Esophagus squamous epithelium (tissue), 5 donors: ENCODE results near the gene MGA. TPM values are rescaled to one million over a fixed set of nuclear protein-coding genes. Genes with fewer than 3 reads are reported as not detected.
"Not testable (repeated sequence)": the region's sequence is repeated elsewhere in the genome, so short reads cannot be mapped to it uniquely, and the experiment has no call there.

Experiments used
- DNase-seq: peaks from one replicate; lab custom pipeline; 2025; lab: John Stamatoyannopoulos, UW
- H3K27ac ChIP-seq, 4 donors: fragments of 200-600 bp; sonication (generic); one replicate each; pipeline ENCODE4 v1.5.1; 2016 to 2019; ENCODE audit warnings: mild to moderate bottlenecking in 1 of 4
- H3K27me3 ChIP-seq, 4 donors: fragments of 200-600 bp; sonication (generic); 1 replicate in 3 of 4; 2 replicates in 1 of 4; pipeline versions ENCODE4 v1.5.1 to v1.6.0; 2017 to 2021; ENCODE audit warnings: antibody characterized with exemption in 1 of 4
- H3K36me3 ChIP-seq, 3 donors: fragments of 200-600 bp; sonication (generic); one replicate each; pipeline ENCODE4 v1.5.1; 2016 to 2019
- H3K4me1 ChIP-seq, 3 donors: fragments of 200-600 bp; sonication (generic); one replicate each; pipeline ENCODE4 v1.5.1; 2017 to 2019
- H3K4me3 ChIP-seq, 4 donors: fragments of 200-600 bp; sonication (generic); 1 replicate in 3 of 4; 2 replicates in 1 of 4; pipeline ENCODE4 v1.5.1; 2016 to 2019; ENCODE audit warnings: mild to moderate bottlenecking in 2 of 4, moderate library complexity in 1 of 4
- H3K9me3 ChIP-seq, 3 donors: fragments of 200-600 bp; sonication (generic); one replicate each; pipeline ENCODE4 v1.5.1; 2016 to 2019
- CTCF ChIP-seq, 6 experiments: fragments of 450-650 bp in 4 of 6; fragments of 200-600 bp in 2 of 6; sonication (generic) in 2 of 6; IDR thresholded peaks; one replicate each; pipeline ENCODE4 v1.5.1; 2016 to 2019; ENCODE audit warnings: antibody characterized with exemption in 6 of 6, mild to moderate bottlenecking in 4 of 6, moderate library complexity in 4 of 6
- POLR2A ChIP-seq, 4 donors: fragments of 450-650 bp; IDR thresholded peaks; one replicate each; pipeline ENCODE4 v1.6.1; 2017; ENCODE audit warnings: antibody characterized with exemption in 4 of 4, mild to moderate bottlenecking in 4 of 4, moderate library complexity in 3 of 4
- WGBS, 2 donors: methylation state at CpG; one replicate each; pipeline ENCODE4 v1.1.5; 2018; 5-methylcytosine and 5-hydroxymethylcytosine counted together
- intact Hi-C: fragments of 100-400 bp; cut with DNase I; formaldehyde crosslinking; loops from one replicate; pipeline ENCODE4 v1.15.0; 2022
- total RNA-seq, 4 donors: library from RNA; depleted of rRNA; stranded (reverse); fragments of >200 nt; gene quantifications; one replicate each; pipeline ENCODE4 v1.1.0, GENCODE V29; 2016
- donor health status: DM: yes; HTN: yes; CAD: no.

Gene MGA
- total RNA-seq, 4 donors from 2014 or later: 12.9 to 37.4 (median 15.1) TPM

GRCh38 chr15:41716864-41717263 is 56.7 kb downstream of the MGA start:
- H3K27ac ChIP-seq: no peak overlapping the region
- no peaks in the 10 kb centered on the region for H3K27me3 ChIP-seq
- no peak overlapping the region for H3K4me3 ChIP-seq
- no peaks in the 10 kb centered on the region for H3K4me1 ChIP-seq
- TF ChIP-seq CTCF (IDR thresholded peaks at IDR 0.05): no peak
- TF ChIP-seq POLR2A (IDR thresholded peaks at IDR 0.05): no peak
- H3K36me3 ChIP-seq: peaks cover 0 to 33% (median 0%) of the 10 kb centered on the region in 3 donors
- H3K9me3 ChIP-seq: no peaks in the 10 kb centered on the region
- intact Hi-C loops: no loop called here
- DNase-seq: no peak

GRCh38 chr15:41727143-41727542 is 66.9 kb downstream of the MGA start:
- Histone ChIP-seq H3K4me1 (no peaks in the 10 kb centered on the region), H3K27me3 (no peaks in the 10 kb centered on the region), H3K27ac (peak overlapping the region in 2 of 4 donors; percentile 22 to 31), H3K9me3 (no peaks in the 10 kb centered on the region), H3K36me3 (peaks cover 0 to 34% (median 0%) of the 10 kb centered on the region in 3 donors), H3K4me3 (no peak overlapping the region)
- intact Hi-C loops: no loop called here
- no peak for DNase-seq
- TF ChIP-seq POLR2A (IDR thresholded peaks at IDR 0.05) (no peak), CTCF (IDR thresholded peaks at IDR 0.05) (no peak)
- WGBS, 2 donors: 84 to 85% methylated on average over 3 of the region's 3 CpGs

- 83 to 84% methylated on average over 11 of the region's 11 CpGs for WGBS, 2 donors
- H3K4me1 ChIP-seq, H3K9me3 ChIP-seq, H3K27me3 ChIP-seq, H3K27ac ChIP-seq, H3K4me3 ChIP-seq, DNase-seq, intact Hi-C loops: not testable (repeated sequence)
- H3K36me3 ChIP-seq: peaks cover 0 to 42% (median 0%) of the 10 kb centered on the region in 3 donors
These were observed 67.9 kb downstream of the MGA start for GRCh38 chr15:41728061-41728460.

- Histone ChIP-seq H3K36me3 (peaks cover 0 to 66% (median 0%) of the 10 kb centered on the region in 3 donors), H3K4me1 (no peaks in the 10 kb centered on the region), H3K27ac (no peak overlapping the region), H3K9me3 (no peaks in the 10 kb centered on the region), H3K27me3 (no peaks in the 10 kb centered on the region), H3K4me3 (no peak overlapping the region)
- 70 to 71% methylated on average over 4 of the region's 4 CpGs for WGBS, 2 donors
- no peak for TF ChIP-seq CTCF (IDR thresholded peaks at IDR 0.05)
- no peak for TF ChIP-seq POLR2A (IDR thresholded peaks at IDR 0.05)
- no peak for DNase-seq
- intact Hi-C loops: no loop called here
These were observed 70.3 kb downstream of the MGA start for GRCh38 chr15:41730543-41730942.

- H3K36me3 ChIP-seq: peaks cover 0 to 85% (median 5%) of the 10 kb centered on the region in 3 donors
- no peak overlapping the region for H3K4me3 ChIP-seq
- intact Hi-C loops: no loop called here
- H3K9me3 ChIP-seq: no peaks in the 10 kb centered on the region
- no peak overlapping the region for H3K27ac ChIP-seq
- no peak for DNase-seq
- TF ChIP-seq POLR2A (IDR thresholded peaks at IDR 0.05) (no peak), CTCF (IDR thresholded peaks at IDR 0.05) (no peak)
- 95 to 96% methylated on average over 1 of the region's 1 CpG for WGBS, 2 donors
- H3K4me1 ChIP-seq: no peaks in the 10 kb centered on the region
- no peaks in the 10 kb centered on the region for H3K27me3 ChIP-seq
These were observed 72.3 kb downstream of the MGA start for GRCh38 chr15:41732483-41732882.

- DNase-seq: no peak
- H3K4me3 ChIP-seq: no peak overlapping the region
- H3K27me3 ChIP-seq: no peaks in the 10 kb centered on the region
- H3K4me1 ChIP-seq: no peaks in the 10 kb centered on the region
- peaks cover 0 to 87% (median 5%) of the 10 kb centered on the region in 3 donors for H3K36me3 ChIP-seq
- intact Hi-C loops: no loop called here
- 96% methylated on average over 2 to 4 of the region's 4 CpGs for WGBS, 2 donors
- no peak overlapping the region for H3K27ac ChIP-seq
- TF ChIP-seq POLR2A (IDR thresholded peaks at IDR 0.05) (no peak), CTCF (IDR thresholded peaks at IDR 0.05) (no peak)
- no peaks in the 10 kb centered on the region for H3K9me3 ChIP-seq
These were observed 73.9 kb downstream of the MGA start for GRCh38 chr15:41734079-41734478.
